ENCODE data around the gene TLE5. TPM values are rescaled to one million over a fixed set of nuclear protein-coding genes. Genes with fewer than 3 reads are reported as not detected.
"Not testable (repeated sequence)": the region's sequence is repeated elsewhere in the genome, so short reads cannot be mapped to it uniquely, and the experiment has no call there.

The TLE5 gene
- total RNA-seq, 1 donor from 2014 or later: 598 TPM

GRCh38 chr19:3029065-3029923, 33.0 kb downstream of the TLE5 start, which contains the start of gene TLE2:
Gene TLE2 (minus strand): TSS chr19:3029280. CDS start chr19:3028904, 376 bp downstream.
- intact Hi-C loops (cut with micrococcal nuclease): no loop called here

- intact Hi-C loops (cut with micrococcal nuclease): no loop called here
These were observed 33.8 kb downstream of the TLE5 start for GRCh38 chr19:3028305-3029064.

- intact Hi-C loops (cut with micrococcal nuclease): no loop called here
These were observed 34.4 kb downstream of the TLE5 start for GRCh38 chr19:3027981-3028304.

GRCh38 chr19:3027292-3027691, 35.0 kb downstream of the TLE5 start:
- intact Hi-C loops (cut with micrococcal nuclease): no loop called here

- intact Hi-C loops (cut with micrococcal nuclease): no loop called here
These were observed 35.5 kb downstream of the TLE5 start for GRCh38 chr19:3026768-3027167.

- intact Hi-C loops (cut with micrococcal nuclease): no loop called here
These were observed 36.8 kb downstream of the TLE5 start for GRCh38 chr19:3025549-3025886.

GRCh38 chr19:3024870-3025548, 37.3 kb downstream of the TLE5 start:
- intact Hi-C loops (cut with micrococcal nuclease): no loop called here

- intact Hi-C loops (cut with micrococcal nuclease): no loop called here
These were observed 37.8 kb downstream of the TLE5 start for GRCh38 chr19:3024509-3024869.

- intact Hi-C loops (cut with micrococcal nuclease): no loop called here
These were observed 41.9 kb downstream of the TLE5 start for GRCh38 chr19:3020321-3020960.

GRCh38 chr19:3019211-3019854, 43.0 kb downstream of the TLE5 start:
- intact Hi-C loops (cut with micrococcal nuclease): no loop called here

GRCh38 chr19:3017923-3018322, 44.4 kb downstream of the TLE5 start:
- intact Hi-C loops (cut with micrococcal nuclease): no loop called here

GRCh38 chr19:3015126-3016057, 46.9 kb downstream of the TLE5 start:
- intact Hi-C loops (cut with micrococcal nuclease): no loop called here

- intact Hi-C loops (cut with micrococcal nuclease): no loop called here
These were observed 48.2 kb downstream of the TLE5 start for GRCh38 chr19:3014135-3014534.

- intact Hi-C loops (cut with micrococcal nuclease): no loop called here
These were observed 49.0 kb downstream of the TLE5 start for GRCh38 chr19:3013263-3013725.

- intact Hi-C loops (cut with micrococcal nuclease): no loop called here
These were observed 49.6 kb downstream of the TLE5 start for GRCh38 chr19:3012621-3013262.

GRCh38 chr19:3012059-3012458, 50.2 kb downstream of the TLE5 start:
- intact Hi-C loops (cut with micrococcal nuclease): not testable (repeated sequence)

GRCh38 chr19:3010871-3011270, 51.4 kb downstream of the TLE5 start:
- intact Hi-C loops (cut with micrococcal nuclease): no loop called here

GRCh38 chr19:3008994-3009393, 53.3 kb downstream of the TLE5 start:
- intact Hi-C loops (cut with micrococcal nuclease): no loop called here

- intact Hi-C loops (cut with micrococcal nuclease): no loop called here
These were observed 54.3 kb downstream of the TLE5 start for GRCh38 chr19:3007975-3008374.
